Measurements from ENCODE around the gene ZNF580.

ZNF580 gene

DNA sequence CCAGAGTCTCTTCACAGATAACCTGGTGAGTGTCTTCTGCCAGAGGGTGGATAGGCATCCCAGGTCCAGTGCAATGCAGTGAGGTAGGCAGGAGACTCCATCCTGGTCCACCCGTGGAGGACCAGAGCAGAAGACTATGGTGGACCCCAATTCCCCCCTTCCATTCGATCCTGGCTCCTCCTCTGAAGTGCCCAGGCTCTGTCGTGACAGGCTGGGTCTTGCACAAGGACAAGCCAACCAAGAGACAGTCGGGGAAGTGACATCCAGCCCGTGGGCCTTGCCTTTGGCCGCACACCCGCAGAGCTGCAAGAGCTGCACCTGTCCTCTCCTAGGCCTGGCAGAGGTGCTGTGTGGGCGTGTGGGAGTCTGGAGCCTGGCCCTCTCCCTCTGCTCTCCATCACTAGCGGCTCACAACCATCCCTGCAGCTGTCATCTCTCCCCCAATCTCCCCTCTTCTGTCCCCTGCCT is 19.6 kb upstream of the ZNF580 start:
- TF ChIP-seq ZFX (IDR thresholded peaks at IDR 0.05; ENCODE audit: borderline replicate concordance) = no peak
- TF ChIP-seq, protein P1, sequence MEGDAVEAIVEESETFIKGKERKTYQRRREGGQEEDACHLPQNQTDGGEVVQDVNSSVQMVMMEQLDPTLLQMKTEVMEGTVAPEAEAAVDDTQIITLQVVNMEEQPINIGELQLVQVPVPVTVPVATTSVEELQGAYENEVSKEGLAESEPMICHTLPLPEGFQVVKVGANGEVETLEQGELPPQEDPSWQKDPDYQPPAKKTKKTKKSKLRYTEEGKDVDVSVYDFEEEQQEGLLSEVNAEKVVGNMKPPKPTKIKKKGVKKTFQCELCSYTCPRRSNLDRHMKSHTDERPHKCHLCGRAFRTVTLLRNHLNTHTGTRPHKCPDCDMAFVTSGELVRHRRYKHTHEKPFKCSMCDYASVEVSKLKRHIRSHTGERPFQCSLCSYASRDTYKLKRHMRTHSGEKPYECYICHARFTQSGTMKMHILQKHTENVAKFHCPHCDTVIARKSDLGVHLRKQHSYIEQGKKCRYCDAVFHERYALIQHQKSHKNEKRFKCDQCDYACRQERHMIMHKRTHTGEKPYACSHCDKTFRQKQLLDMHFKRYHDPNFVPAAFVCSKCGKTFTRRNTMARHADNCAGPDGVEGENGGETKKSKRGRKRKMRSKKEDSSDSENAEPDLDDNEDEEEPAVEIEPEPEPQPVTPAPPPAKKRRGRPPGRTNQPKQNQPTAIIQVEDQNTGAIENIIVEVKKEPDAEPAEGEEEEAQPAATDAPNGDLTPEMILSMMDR (IDR thresholded peaks at IDR 0.05) = no peak
- H3K27ac ChIP-seq = no peak overlapping the region

DNA sequence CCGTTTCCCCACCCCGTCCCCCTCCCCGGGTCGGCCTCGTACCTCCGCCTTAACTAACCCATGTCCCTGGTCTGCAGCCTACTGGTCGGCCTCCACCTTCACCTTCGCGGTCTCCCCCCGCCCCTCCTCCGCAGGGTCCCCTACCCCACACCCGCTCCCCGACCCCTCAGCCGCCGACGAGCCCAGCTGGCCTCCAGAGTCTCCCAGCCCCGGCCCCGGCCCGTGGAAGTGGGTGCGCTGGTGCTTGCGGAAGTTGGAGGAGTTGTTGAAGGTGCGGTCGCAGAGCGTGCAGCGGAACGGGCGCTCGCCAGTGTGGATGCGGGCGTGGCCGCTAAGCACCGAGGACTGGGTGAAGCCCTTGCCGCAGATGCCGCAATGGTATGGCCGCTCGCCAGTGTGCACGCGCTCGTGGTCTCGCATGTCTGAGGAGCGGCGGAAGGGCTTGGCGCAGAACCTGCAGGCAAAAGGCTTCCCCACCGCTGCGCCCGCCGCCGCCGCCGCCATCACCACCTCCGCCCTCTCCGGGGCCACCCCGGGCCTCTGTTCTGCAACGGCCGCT is 19.1 kb upstream of the ZNF580 start:
- no peak overlapping the region for H3K27ac ChIP-seq
- TF ChIP-seq, protein P1 (IDR thresholded peaks at IDR 0.05) = no peak
- no peak for TF ChIP-seq ZFX (IDR thresholded peaks at IDR 0.05; ENCODE audit: borderline replicate concordance)

DNA sequence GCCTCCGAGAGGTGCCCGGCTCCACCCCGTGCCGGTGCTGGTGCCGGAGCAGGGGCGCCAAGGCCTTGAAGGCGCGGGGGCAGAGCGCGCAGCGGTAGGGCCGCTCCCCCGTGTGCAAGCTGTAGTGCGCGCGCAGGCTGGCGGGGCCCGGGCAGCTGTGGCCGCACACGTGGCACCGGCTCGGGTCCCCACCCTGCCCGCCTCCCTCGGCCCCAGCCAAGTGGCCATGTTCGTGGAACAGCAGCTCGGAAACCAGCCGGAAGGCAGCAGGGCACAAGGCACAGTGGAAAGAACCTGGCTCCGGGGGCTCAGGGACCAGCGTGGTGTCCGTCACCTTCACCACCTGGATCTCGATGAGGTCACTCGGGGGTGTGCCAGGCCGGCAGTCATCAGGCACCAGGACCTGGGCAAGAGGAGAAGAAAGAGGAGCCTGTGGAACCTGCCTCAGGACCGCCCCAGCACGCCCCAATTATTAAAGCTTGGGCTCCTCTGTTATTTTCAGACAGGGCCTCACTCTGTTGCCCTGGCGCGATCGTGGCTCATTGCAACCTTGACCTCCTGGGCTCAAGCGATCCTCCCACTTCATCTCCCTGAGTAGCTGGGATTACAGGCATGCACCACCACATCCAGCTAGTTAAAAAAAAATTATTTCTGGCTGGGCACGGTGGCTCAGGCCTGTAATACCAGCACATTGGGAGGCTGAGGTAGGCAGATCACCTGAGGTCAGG is 18.4 kb upstream of the ZNF580 start:
- no peak for TF ChIP-seq ZFX (IDR thresholded peaks at IDR 0.05; ENCODE audit: borderline replicate concordance)
- TF ChIP-seq, protein P1 (IDR thresholded peaks at IDR 0.05) = no peak
- no peak overlapping the region for H3K27ac ChIP-seq

DNA sequence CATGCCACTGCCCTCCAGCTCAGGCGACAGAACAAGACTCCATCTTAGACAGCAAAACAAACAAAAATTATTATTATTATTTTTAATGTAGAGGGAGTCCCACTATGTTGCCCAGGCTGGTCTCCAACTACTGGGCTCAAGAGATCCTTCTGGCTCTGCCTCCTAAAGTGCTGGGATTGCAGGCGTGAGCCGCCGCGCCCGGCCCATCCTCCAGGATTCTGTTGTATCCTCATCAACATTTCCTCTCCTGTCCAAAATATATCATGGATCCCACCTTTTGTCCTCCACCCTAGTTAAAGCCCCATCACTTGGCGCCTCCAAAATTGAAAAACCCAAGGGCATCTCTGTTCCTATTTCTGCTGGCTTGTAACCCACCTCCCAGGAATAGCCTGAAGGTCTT is 17.7 kb upstream of the ZNF580 start:
- TF ChIP-seq, protein P1 (IDR thresholded peaks at IDR 0.05) = no peak
- TF ChIP-seq ZFX (IDR thresholded peaks at IDR 0.05; ENCODE audit: borderline replicate concordance) = no peak
- H3K27ac ChIP-seq = no peak overlapping the region

DNA sequence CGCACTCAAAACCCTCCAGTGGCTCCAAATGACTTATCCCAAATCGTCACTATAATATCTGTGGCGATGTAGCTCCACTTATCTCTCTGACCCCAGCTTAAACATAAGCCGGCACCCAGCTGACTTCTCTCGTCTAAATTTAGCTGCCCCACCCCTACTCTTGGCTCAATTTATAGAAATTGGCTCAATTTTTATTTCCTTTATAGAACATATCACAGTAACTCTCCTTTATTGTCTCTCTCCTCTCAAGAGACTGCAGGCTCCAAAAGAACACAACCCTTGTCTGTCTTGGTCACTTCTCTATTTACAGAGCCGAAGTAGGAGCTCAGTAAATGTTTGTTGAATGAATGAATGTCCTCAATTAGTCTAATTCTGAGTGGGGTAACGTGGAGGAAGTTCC is 17.2 kb upstream of the ZNF580 start:
- H3K27ac ChIP-seq = peak overlapping the region; percentile 86; the same call in 1 of the 2 replicates
- TF ChIP-seq ZFX (IDR thresholded peaks at IDR 0.05; ENCODE audit: borderline replicate concordance) = no peak
- TF ChIP-seq, protein P1 (IDR thresholded peaks at IDR 0.05) = no peak

DNA sequence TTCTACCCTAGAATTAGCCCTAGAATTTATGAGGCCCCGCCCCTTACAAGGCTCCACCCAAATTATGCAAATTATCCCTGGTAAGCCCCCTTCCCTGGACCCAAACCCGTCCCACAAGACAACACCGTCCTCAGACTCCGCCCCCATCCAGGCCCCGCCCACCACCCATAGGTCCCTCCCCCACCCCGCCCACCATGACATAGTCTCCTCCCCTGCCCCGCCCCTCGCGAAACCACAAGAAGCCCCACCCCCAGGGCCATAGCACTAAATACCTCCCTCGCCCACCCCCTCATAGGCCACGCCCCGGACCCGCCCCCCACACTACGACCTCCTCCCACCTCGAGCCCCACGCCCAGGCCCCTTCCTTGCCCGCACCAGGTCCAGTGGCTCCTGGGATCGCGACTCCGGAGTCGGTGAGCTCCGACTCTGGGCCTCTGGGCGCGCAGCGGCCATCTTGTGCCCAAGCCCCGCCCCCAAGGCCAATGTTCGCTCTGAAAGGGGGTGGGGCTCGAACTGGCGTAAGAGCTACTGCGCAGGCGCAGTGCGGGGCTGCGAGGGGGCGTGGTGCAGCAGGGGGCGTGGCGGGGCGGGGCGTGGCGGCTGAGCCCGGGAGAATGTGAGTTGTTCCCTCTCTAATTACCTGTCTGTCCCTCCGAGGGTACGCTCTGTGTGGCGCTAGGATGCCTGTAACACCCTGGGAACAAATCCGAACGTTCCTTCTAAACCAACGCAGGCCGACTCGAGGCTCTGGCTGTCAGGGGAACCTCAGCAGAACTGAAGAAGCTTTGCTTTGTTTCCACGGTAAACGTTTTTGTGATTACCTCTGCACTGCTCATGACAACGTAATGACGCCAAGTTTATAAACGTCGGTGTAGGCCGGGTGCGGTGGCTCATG is 16.4 kb upstream of the ZNF580 start, which contains the start of gene ZNF784:
TSS of gene ZNF784 (minus strand) at position 458 of the 895 bp plus-strand sequence. CDS start at position 453, 5 bp downstream.
- TF ChIP-seq, protein P1 (IDR thresholded peaks at IDR 0.05) = no peak
- TF ChIP-seq ZFX (IDR thresholded peaks at IDR 0.05; ENCODE audit: borderline replicate concordance) = no peak
- peak within 1 kb of the TSS; percentile 86 for H3K27ac ChIP-seq
